Neural cell (in vitro differentiated cells): ENCODE data around the gene ZDHHC1. TPM values are rescaled to one million over a fixed set of nuclear protein-coding genes. Genes with fewer than 3 reads are reported as not detected.

Source experiments
- H2AFZ ChIP-seq: fragments of 200-600, 300-800 bp; sonication (generic), shearing (Covaris generic); 2 replicates; pipeline ENCODE4 v1.6.0; 2014; ENCODE audit warnings: low read depth, mild to moderate bottlenecking, antibody characterized with exemption, low read length, moderate library complexity
- H3F3A ChIP-seq: fragments of 200-600 bp; shearing (Covaris generic); 2 replicates; pipeline ENCODE4 v1.6.1; 2016; ENCODE audit warnings: mild to moderate bottlenecking, moderate library complexity, mixed read lengths, antibody characterized with exemption, low read length; ENCODE audit not compliant: insufficient read depth, poor library complexity, severe bottlenecking
- H3K27ac ChIP-seq: fragments of 200-600, 300-800 bp; sonication (generic), shearing (Covaris generic); 2 replicates; pipeline ENCODE4 v1.5.1; 2014; ENCODE audit warnings: mild to moderate bottlenecking, low read length, moderate library complexity
- H3K27me3 ChIP-seq: fragments of 300-800, 200-600 bp; sonication (generic), shearing (Covaris generic); 2 replicates; pipeline ENCODE4 v1.6.0; 2014; ENCODE audit warnings: mild to moderate bottlenecking, low read depth, low read length, moderate library complexity; ENCODE audit not compliant: insufficient read depth
- H3K36me3 ChIP-seq: fragments of 300-800, 200-600 bp; sonication (generic), shearing (Covaris generic); 2 replicates; pipeline ENCODE4 v1.5.1; 2014; ENCODE audit warnings: mild to moderate bottlenecking, antibody characterized with exemption, low read length, moderate library complexity; ENCODE audit not compliant: insufficient read depth
- H3K4me2 ChIP-seq: fragments of 300-800, 200-600 bp; sonication (generic), shearing (Covaris generic); 2 replicates; pipeline ENCODE4 v1.6.0; 2014; ENCODE audit warnings: mild to moderate bottlenecking, low read length
- H3K4me3 ChIP-seq: fragments of 300-800, 200-600 bp; sonication (generic), shearing (Covaris generic); 2 replicates; pipeline ENCODE4 v1.5.1; 2014; ENCODE audit warnings: mild to moderate bottlenecking, low read length, moderate library complexity
- H3K79me2 ChIP-seq: fragments of 200-600 bp; shearing (Covaris generic); replicated peaks from 2 replicates; pipeline ENCODE4 v1.6.0; 2014; ENCODE audit warnings: mild to moderate bottlenecking, low read length, moderate library complexity; ENCODE audit not compliant: insufficient read depth
- H3K9ac ChIP-seq: fragments of 300-800, 200-600 bp; sonication (generic), shearing (Covaris generic); 2 replicates; pipeline ENCODE4 v1.6.1; 2016; ENCODE audit warnings: mild to moderate bottlenecking, low read length, mixed read lengths
- H3K9me2 ChIP-seq: fragments of 200-600 bp; shearing (Covaris generic); 2 replicates; pipeline ENCODE4 v1.6.1; 2016; ENCODE audit warnings: mild to moderate bottlenecking, low read length, mixed read lengths; ENCODE audit not compliant: insufficient read depth
- H3K9me3 ChIP-seq: fragments of 200-600, 300-800 bp; sonication (generic), shearing (Covaris generic); 2 replicates; pipeline ENCODE4 v1.6.1; 2016; ENCODE audit warnings: mild to moderate bottlenecking, mixed run types, low read length, moderate library complexity, mixed read lengths
- H4K20me1 ChIP-seq: fragments of 200-600 bp; shearing (Covaris generic); 2 replicates; pipeline ENCODE4 v1.6.1; 2016; ENCODE audit warnings: mild to moderate bottlenecking, mixed run types; ENCODE audit not compliant: insufficient read depth
- CTCF ChIP-seq: fragments of 450-650 bp; IDR thresholded peaks from 2 replicates; pipeline ENCODE4 v1.5.1; 2014; ENCODE audit warnings: antibody characterized with exemption, mild to moderate bottlenecking, moderate library complexity; ENCODE audit not compliant: poor library complexity, severe bottlenecking
- EP300 ChIP-seq: fragments of 450-650 bp; conservative IDR thresholded peaks from 2 replicates; pipeline ENCODE4 v1.6.1; 2014; ENCODE audit warnings: antibody characterized with exemption, mild to moderate bottlenecking, moderate library complexity; ENCODE audit not compliant: poor library complexity, severe bottlenecking
- MXI1 ChIP-seq: fragments of 450-650 bp; conservative IDR thresholded peaks from 2 replicates; pipeline ENCODE4 v1.6.1; 2014; ENCODE audit warnings: antibody characterized with exemption, mild to moderate bottlenecking; ENCODE audit not compliant: poor library complexity, severe bottlenecking
- POLR2AphosphoS5 ChIP-seq: IDR thresholded peaks from 2 replicates; pipeline ENCODE4 v1.6.1; 2012
- RAD21 ChIP-seq: fragments of 450-650 bp; conservative IDR thresholded peaks from 2 replicates; pipeline ENCODE4 v1.6.1; 2014; ENCODE audit warnings: antibody characterized with exemption, mild to moderate bottlenecking, moderate library complexity
- REST ChIP-seq: IDR thresholded peaks from 2 replicates; pipeline ENCODE4 v1.6.1; 2012; ENCODE audit warnings: borderline replicate concordance
- SMC3 ChIP-seq: fragments of 450-650 bp; conservative IDR thresholded peaks from 2 replicates; pipeline ENCODE4 v1.6.1; 2014; ENCODE audit warnings: antibody characterized with exemption, mild to moderate bottlenecking, moderate library complexity; ENCODE audit not compliant: poor library complexity
- TAF1 ChIP-seq: IDR thresholded peaks from 2 replicates; pipeline ENCODE4 v1.6.1; 2012; ENCODE audit warnings: low read depth
- polyA plus RNA-seq: library from polyadenylated mRNA; depleted of rRNA; stranded (reverse); fragments of >200 nt; gene quantifications from 2 replicates; pipeline ENCODE4 v1.2.3, GENCODE V29; 2014

Gene ZDHHC1
- polyA plus RNA-seq, 1 donor from 2014 or later: 1.7 TPM

GRCh38 chr16:67449336-67449735 is 33.1 kb upstream of the ZDHHC1 start:
- H3K4me3 ChIP-seq: no peak overlapping the region
- TF ChIP-seq SMC3 (no peak), RAD21 (no peak), EP300 (no peak), TAF1 (no peak), MXI1 (no peak), CTCF (no peak), REST (no peak)
- no peak overlapping the region for H3K9ac ChIP-seq
- H3K79me2 ChIP-seq: no peaks in the 10 kb centered on the region
- no peaks in the 10 kb centered on the region for H3K9me3 ChIP-seq
- H3K36me3 ChIP-seq: no peaks in the 10 kb centered on the region
- no peaks in the 10 kb centered on the region for H3K27me3 ChIP-seq
- no peak overlapping the region for H3K4me2 ChIP-seq
- H3K9me2 ChIP-seq: no peaks in the 10 kb centered on the region
- H4K20me1 ChIP-seq: no peaks in the 10 kb centered on the region
- H3F3A ChIP-seq: no peaks in the 10 kb centered on the region
- H2AFZ ChIP-seq: no peak overlapping the region
- no peak overlapping the region for H3K27ac ChIP-seq

GRCh38 chr16:67448580-67448979 is 32.3 kb upstream of the ZDHHC1 start:
- Histone ChIP-seq H4K20me1 (no peaks in the 10 kb centered on the region), H3K9ac (no peak overlapping the region), H3K4me2 (no peak overlapping the region), H3K27ac (no peak overlapping the region), H3K36me3 (no peaks in the 10 kb centered on the region), H3K27me3 (no peaks in the 10 kb centered on the region), H3K9me3 (no peaks in the 10 kb centered on the region), H3K9me2 (no peaks in the 10 kb centered on the region), H3F3A (no peaks in the 10 kb centered on the region), H3K79me2 (no peaks in the 10 kb centered on the region), H2AFZ (no peak overlapping the region), H3K4me3 (no peak overlapping the region)
- TF ChIP-seq POLR2AphosphoS5 (no peak), SMC3 (no peak), EP300 (no peak), MXI1 (no peak), TAF1 (no peak)

GRCh38 chr16:67447508-67448076 is 31.3 kb upstream of the ZDHHC1 start:
- Histone ChIP-seq H3K9ac (no peak overlapping the region), H3K9me3 (no peaks in the 10 kb centered on the region), H3K4me2 (no peak overlapping the region), H3K27me3 (no peaks in the 10 kb centered on the region), H3K4me3 (no peak overlapping the region), H3K27ac (no peak overlapping the region), H4K20me1 (no peaks in the 10 kb centered on the region), H3K9me2 (no peaks in the 10 kb centered on the region), H3F3A (no peaks in the 10 kb centered on the region), H3K79me2 (no peaks in the 10 kb centered on the region), H3K36me3 (no peaks in the 10 kb centered on the region), H2AFZ (no peak overlapping the region)
- TF ChIP-seq REST (no peak), EP300 (no peak), CTCF (peak; percentile 21)
